ENCODE measurements around the gene XYLB. TPM values are rescaled to one million over a fixed set of nuclear protein-coding genes. Genes with fewer than 3 reads are reported as not detected.
"Not testable (repeated sequence)": the region's sequence is repeated elsewhere in the genome, so short reads cannot be mapped to it uniquely, and the experiment has no call there.

XYLB gene
- total RNA-seq, 1 experiment from 2014 or later = 1.5 TPM

GRCh38 chr3:38315488-38316230, 30.9 kb upstream of the XYLB start:
- Histone ChIP-seq H3K36me3 (replicated peaks; ENCODE audit: control insufficient read depth, insufficient read depth, low read length) (no peaks in the 10 kb centered on the region), H3K27me3 (ENCODE audit: control insufficient read depth, insufficient read depth, low read length) (no peaks in the 10 kb centered on the region), H3K4me3 (ENCODE audit: insufficient read depth, low read depth, low read length) (no peak overlapping the region)
- DNase-seq = no peak

- H3K27me3 ChIP-seq (ENCODE audit: control insufficient read depth, insufficient read depth, low read length) = no peaks in the 10 kb centered on the region
- DNase-seq = no peak
- H3K4me3 ChIP-seq (ENCODE audit: insufficient read depth, low read depth, low read length) = no peak overlapping the region
- no peaks in the 10 kb centered on the region for H3K36me3 ChIP-seq (replicated peaks; ENCODE audit: control insufficient read depth, insufficient read depth, low read length)
These were observed 30.0 kb upstream of the XYLB start for GRCh38 chr3:38316356-38317191.

- no peaks in the 10 kb centered on the region for H3K36me3 ChIP-seq (replicated peaks; ENCODE audit: control insufficient read depth, insufficient read depth, low read length)
- DNase-seq = no peak
- H3K4me3 ChIP-seq (ENCODE audit: insufficient read depth, low read depth, low read length) = no peak overlapping the region
These were observed 29.3 kb upstream of the XYLB start for GRCh38 chr3:38317192-38317759.

GRCh38 chr3:38318766-38319671, 27.6 kb upstream of the XYLB start:
- Histone ChIP-seq H3K27me3 (ENCODE audit: control insufficient read depth, insufficient read depth, low read length) (no peaks in the 10 kb centered on the region), H3K36me3 (replicated peaks; ENCODE audit: control insufficient read depth, insufficient read depth, low read length) (no peaks in the 10 kb centered on the region), H3K4me3 (ENCODE audit: insufficient read depth, low read depth, low read length) (no peak overlapping the region)
- DNase-seq = no peak

More at GRCh38 chr3:38317192-38317759, 29.3 kb upstream of the XYLB start:
- H3K27me3 ChIP-seq (ENCODE audit: control insufficient read depth, insufficient read depth, low read length) = no peaks in the 10 kb centered on the region

GRCh38 chr3:38320638-38321037, 25.9 kb upstream of the XYLB start:
- DNase-seq; H3K36me3 ChIP-seq (replicated peaks; ENCODE audit: control insufficient read depth, insufficient read depth, low read length); H3K27me3 ChIP-seq (ENCODE audit: control insufficient read depth, insufficient read depth, low read length); H3K4me3 ChIP-seq (ENCODE audit: insufficient read depth, low read depth, low read length): not testable (repeated sequence)

- Histone ChIP-seq H3K4me3 (ENCODE audit: insufficient read depth, low read depth, low read length) (no peak overlapping the region), H3K36me3 (replicated peaks; ENCODE audit: control insufficient read depth, insufficient read depth, low read length) (no peaks in the 10 kb centered on the region), H3K27me3 (ENCODE audit: control insufficient read depth, insufficient read depth, low read length) (no peaks in the 10 kb centered on the region)
- DNase-seq = no peak
These were observed 23.5 kb upstream of the XYLB start for GRCh38 chr3:38323060-38323459.

GRCh38 chr3:38325256-38325655, 21.3 kb upstream of the XYLB start:
- Histone ChIP-seq H3K4me3 (ENCODE audit: insufficient read depth, low read depth, low read length) (no peak overlapping the region), H3K27me3 (ENCODE audit: control insufficient read depth, insufficient read depth, low read length) (no peaks in the 10 kb centered on the region), H3K36me3 (replicated peaks; ENCODE audit: control insufficient read depth, insufficient read depth, low read length) (no peaks in the 10 kb centered on the region)
- no peak for DNase-seq

GRCh38 chr3:38327335-38328009, 19.1 kb upstream of the XYLB start:
- H3K27me3 ChIP-seq (ENCODE audit: control insufficient read depth, insufficient read depth, low read length) = no peaks in the 10 kb centered on the region
- H3K36me3 ChIP-seq (replicated peaks; ENCODE audit: control insufficient read depth, insufficient read depth, low read length) = no peaks in the 10 kb centered on the region
- no peak for DNase-seq
- no peak overlapping the region for H3K4me3 ChIP-seq (ENCODE audit: insufficient read depth, low read depth, low read length)

- H3K36me3 ChIP-seq (replicated peaks; ENCODE audit: control insufficient read depth, insufficient read depth, low read length) = no peaks in the 10 kb centered on the region
- H3K4me3 ChIP-seq (ENCODE audit: insufficient read depth, low read depth, low read length) = no peak overlapping the region
- no peak for DNase-seq
- no peaks in the 10 kb centered on the region for H3K27me3 ChIP-seq (ENCODE audit: control insufficient read depth, insufficient read depth, low read length)
These were observed 15.1 kb upstream of the XYLB start for GRCh38 chr3:38331257-38332022.

GRCh38 chr3:38332201-38332600, 14.4 kb upstream of the XYLB start:
- H3K4me3 ChIP-seq (ENCODE audit: insufficient read depth, low read depth, low read length) = no peak overlapping the region
- H3K36me3 ChIP-seq (replicated peaks; ENCODE audit: control insufficient read depth, insufficient read depth, low read length) = no peaks in the 10 kb centered on the region
- no peak for DNase-seq
- H3K27me3 ChIP-seq (ENCODE audit: control insufficient read depth, insufficient read depth, low read length) = no peaks in the 10 kb centered on the region

GRCh38 chr3:38334142-38335055, 12.2 kb upstream of the XYLB start:
- Histone ChIP-seq H3K36me3 (replicated peaks; ENCODE audit: control insufficient read depth, insufficient read depth, low read length) (no peaks in the 10 kb centered on the region), H3K4me3 (ENCODE audit: insufficient read depth, low read depth, low read length) (no peak overlapping the region), H3K27me3 (ENCODE audit: control insufficient read depth, insufficient read depth, low read length) (no peaks in the 10 kb centered on the region)
- no peak for DNase-seq

- no peak overlapping the region for H3K4me3 ChIP-seq (ENCODE audit: insufficient read depth, low read depth, low read length)
- no peaks in the 10 kb centered on the region for H3K36me3 ChIP-seq (replicated peaks; ENCODE audit: control insufficient read depth, insufficient read depth, low read length)
- DNase-seq = no peak
- H3K27me3 ChIP-seq (ENCODE audit: control insufficient read depth, insufficient read depth, low read length) = no peaks in the 10 kb centered on the region
These were observed 11.3 kb upstream of the XYLB start for GRCh38 chr3:38335263-38335662.
